ENCODE data around the gene MDN1.

MDN1 gene

DNA sequence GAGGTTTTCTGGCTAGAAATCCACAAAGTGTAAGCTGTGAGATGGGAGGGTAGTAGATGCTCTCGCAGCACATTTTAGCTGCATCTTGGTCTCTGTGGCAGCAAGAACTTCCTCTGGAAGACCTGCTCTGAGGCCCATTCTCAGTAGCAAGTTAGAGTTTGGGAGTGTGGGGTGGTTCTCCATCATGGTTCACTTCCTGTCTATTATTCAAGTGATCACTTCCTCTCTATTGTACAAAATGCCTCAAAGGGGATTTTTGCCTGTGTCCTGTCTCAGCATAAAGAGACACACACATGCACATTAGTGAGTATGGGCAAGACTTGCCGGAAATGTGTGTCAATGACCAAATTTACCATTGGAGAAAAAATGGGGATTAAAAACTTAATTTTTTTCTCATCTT lies 223.5 kb downstream of the MDN1 start:
- Mint-ChIP-seq H3K27ac (peak overlapping the region; percentile 94), H3K4me1 (peaks cover 57% of the 10 kb centered on the region), H3K4me3 (no peak overlapping the region), H3K27me3 (no peaks in the 10 kb centered on the region), H3K9me3 (peaks cover 23% of the 10 kb centered on the region), H3K36me3 (peaks cover 31% of the 10 kb centered on the region)
- DNase-seq = peak; percentile 48
- CTCF ChIA-PET = interaction anchor here (1.0 kb wide), 2 partner anchors 127 to 164 kb away, joined by 3 read pairs; partner anchors contain the start of gene ANKRD6

Data from activated naive CD4-positive, alpha-beta T cell treated with anti-CD3 and anti-CD28 coated beads, Interleukin-2, amount 10 ng/mL, durations not matched to agents 7 days and 5 days (primary cell).